ENCODE measurements around the gene SLC25A21.

GRCh38 chr14:36756226-36756625, 416.2 kb downstream of the SLC25A21 start:
- TF ChIP-seq, protein P1, sequence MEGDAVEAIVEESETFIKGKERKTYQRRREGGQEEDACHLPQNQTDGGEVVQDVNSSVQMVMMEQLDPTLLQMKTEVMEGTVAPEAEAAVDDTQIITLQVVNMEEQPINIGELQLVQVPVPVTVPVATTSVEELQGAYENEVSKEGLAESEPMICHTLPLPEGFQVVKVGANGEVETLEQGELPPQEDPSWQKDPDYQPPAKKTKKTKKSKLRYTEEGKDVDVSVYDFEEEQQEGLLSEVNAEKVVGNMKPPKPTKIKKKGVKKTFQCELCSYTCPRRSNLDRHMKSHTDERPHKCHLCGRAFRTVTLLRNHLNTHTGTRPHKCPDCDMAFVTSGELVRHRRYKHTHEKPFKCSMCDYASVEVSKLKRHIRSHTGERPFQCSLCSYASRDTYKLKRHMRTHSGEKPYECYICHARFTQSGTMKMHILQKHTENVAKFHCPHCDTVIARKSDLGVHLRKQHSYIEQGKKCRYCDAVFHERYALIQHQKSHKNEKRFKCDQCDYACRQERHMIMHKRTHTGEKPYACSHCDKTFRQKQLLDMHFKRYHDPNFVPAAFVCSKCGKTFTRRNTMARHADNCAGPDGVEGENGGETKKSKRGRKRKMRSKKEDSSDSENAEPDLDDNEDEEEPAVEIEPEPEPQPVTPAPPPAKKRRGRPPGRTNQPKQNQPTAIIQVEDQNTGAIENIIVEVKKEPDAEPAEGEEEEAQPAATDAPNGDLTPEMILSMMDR (IDR thresholded peaks at IDR 0.05) = no peak
- TF ChIP-seq POLR2A (IDR thresholded peaks at IDR 0.05) = no peak

Measured in lower leg skin (tissue), 3 donors.